Measurements from ENCODE around the gene AUTS2.

The AUTS2 gene

GRCh38 chr7:70091362-70091761, 493.1 kb downstream of the AUTS2 start:
- no peak for DNase-seq

GRCh38 chr7:70092314-70093204, 494.3 kb downstream of the AUTS2 start:
- no peak for DNase-seq

- no peak for DNase-seq
These were observed 495.1 kb downstream of the AUTS2 start for GRCh38 chr7:70093205-70093904.

GRCh38 chr7:70094831-70095230, 496.6 kb downstream of the AUTS2 start:
- DNase-seq: no peak

- no peak for DNase-seq
These were observed 499.4 kb downstream of the AUTS2 start for GRCh38 chr7:70097645-70098044.

- DNase-seq: no peak
These were observed 499.9 kb downstream of the AUTS2 start for GRCh38 chr7:70098133-70098561.

- no peak for DNase-seq
These were observed 500.8 kb downstream of the AUTS2 start for GRCh38 chr7:70098905-70099672.

- no peak for DNase-seq
These were observed 506.0 kb downstream of the AUTS2 start for GRCh38 chr7:70104243-70104642.

- no peak for DNase-seq
These were observed 514.8 kb downstream of the AUTS2 start for GRCh38 chr7:70113078-70113477.

- DNase-seq: no peak
These were observed 515.3 kb downstream of the AUTS2 start for GRCh38 chr7:70113536-70113935.

- DNase-seq: no peak
These were observed 516.5 kb downstream of the AUTS2 start for GRCh38 chr7:70114806-70115205.

GRCh38 chr7:70116244-70116643, 518.0 kb downstream of the AUTS2 start:
- DNase-seq: no peak

- no peak for DNase-seq
These were observed 518.6 kb downstream of the AUTS2 start for GRCh38 chr7:70116867-70117266.

GRCh38 chr7:70120851-70121250, 522.6 kb downstream of the AUTS2 start:
- no peak for DNase-seq

GRCh38 chr7:70131817-70132216, 533.5 kb downstream of the AUTS2 start:
- no peak for DNase-seq

- DNase-seq: no peak
These were observed 534.1 kb downstream of the AUTS2 start for GRCh38 chr7:70132226-70132851.

- no peak for DNase-seq
These were observed 534.8 kb downstream of the AUTS2 start for GRCh38 chr7:70132852-70133690.

GRCh38 chr7:70134029-70134770, 535.9 kb downstream of the AUTS2 start:
- no peak for DNase-seq

GRCh38 chr7:70135656-70136055, 537.4 kb downstream of the AUTS2 start:
- no peak for DNase-seq

GRCh38 chr7:70137126-70137525, 538.9 kb downstream of the AUTS2 start:
- DNase-seq: no peak

Measured in T-helper 2 cell (primary cell).